ENCODE measurements around the gene VPS26B.

- TF ChIP-seq, protein P1, sequence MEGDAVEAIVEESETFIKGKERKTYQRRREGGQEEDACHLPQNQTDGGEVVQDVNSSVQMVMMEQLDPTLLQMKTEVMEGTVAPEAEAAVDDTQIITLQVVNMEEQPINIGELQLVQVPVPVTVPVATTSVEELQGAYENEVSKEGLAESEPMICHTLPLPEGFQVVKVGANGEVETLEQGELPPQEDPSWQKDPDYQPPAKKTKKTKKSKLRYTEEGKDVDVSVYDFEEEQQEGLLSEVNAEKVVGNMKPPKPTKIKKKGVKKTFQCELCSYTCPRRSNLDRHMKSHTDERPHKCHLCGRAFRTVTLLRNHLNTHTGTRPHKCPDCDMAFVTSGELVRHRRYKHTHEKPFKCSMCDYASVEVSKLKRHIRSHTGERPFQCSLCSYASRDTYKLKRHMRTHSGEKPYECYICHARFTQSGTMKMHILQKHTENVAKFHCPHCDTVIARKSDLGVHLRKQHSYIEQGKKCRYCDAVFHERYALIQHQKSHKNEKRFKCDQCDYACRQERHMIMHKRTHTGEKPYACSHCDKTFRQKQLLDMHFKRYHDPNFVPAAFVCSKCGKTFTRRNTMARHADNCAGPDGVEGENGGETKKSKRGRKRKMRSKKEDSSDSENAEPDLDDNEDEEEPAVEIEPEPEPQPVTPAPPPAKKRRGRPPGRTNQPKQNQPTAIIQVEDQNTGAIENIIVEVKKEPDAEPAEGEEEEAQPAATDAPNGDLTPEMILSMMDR (IDR thresholded peaks at IDR 0.05; ENCODE audit: insufficient read depth, low read depth, low read length) = no peak
- TF ChIP-seq EZH2 (IDR thresholded peaks at IDR 0.05; ENCODE audit: insufficient read depth, low read length) = no peak
These were observed 66.2 kb downstream of the VPS26B start for GRCh38 chr11:134290646-134291045.
